Measurements from ENCODE around the gene PARD3.

GRCh38 chr10:34716234-34716633, 98.9 kb downstream of the PARD3 start:
- TF ChIP-seq CTCF (IDR thresholded peaks at IDR 0.05; ENCODE audit: insufficient read depth, low read depth, low read length) (no peak), EZH2 (IDR thresholded peaks at IDR 0.05; ENCODE audit: insufficient read depth, low read length) (no peak)

All from astrocyte (in vitro differentiated cells and primary cell).